NCI-H146 (cell line): ENCODE results near the gene AP4S1.
"Not testable (repeated sequence)": the region's sequence is repeated elsewhere in the genome, so short reads cannot be mapped to it uniquely, and the experiment has no call there.

Experiments
- DNase-seq: peaks from one replicate; lab custom pipeline; 2025; lab: John Stamatoyannopoulos, UW

Gene AP4S1

DNA sequence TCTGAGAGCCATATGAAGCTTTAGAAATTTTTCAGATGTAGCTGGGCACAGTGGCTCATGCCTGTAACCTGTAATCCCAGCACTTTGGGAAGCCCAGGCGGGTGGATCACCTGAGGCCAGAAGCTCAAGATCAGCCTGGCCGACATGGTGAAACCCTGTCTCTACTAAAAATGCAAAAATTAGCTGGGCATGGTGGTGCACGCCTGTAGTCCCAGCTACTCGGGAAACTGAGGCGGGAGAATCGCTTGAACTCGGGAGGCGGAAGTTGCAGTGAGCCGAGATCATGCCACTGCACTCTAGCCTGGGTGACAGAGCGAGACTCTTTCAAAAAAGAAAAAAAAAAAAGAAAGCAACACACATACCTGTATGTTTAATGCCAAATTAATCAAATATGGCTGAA, 17.4 kb downstream of the AP4S1 start:
- not testable (repeated sequence) for DNase-seq

DNA sequence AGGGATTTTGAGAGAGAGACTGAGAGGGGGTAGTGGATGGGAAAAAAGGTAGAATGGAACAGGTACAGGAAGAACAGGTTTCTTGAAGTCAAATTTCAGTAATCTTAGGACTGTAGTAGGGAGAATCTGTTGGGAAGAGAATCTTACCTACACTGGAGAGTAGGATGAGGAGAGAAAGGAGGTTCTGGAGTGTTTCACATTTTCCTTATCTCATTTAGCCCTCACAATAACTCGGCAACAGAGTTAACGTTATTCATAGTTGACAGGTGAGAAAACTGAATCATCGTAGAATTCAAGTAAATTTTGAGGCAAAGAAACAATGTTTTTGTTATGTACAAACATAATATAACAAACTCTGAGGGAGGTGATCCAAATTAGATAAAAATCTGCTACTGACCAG, 17.9 kb downstream of the AP4S1 start:
- no peak for DNase-seq

DNA sequence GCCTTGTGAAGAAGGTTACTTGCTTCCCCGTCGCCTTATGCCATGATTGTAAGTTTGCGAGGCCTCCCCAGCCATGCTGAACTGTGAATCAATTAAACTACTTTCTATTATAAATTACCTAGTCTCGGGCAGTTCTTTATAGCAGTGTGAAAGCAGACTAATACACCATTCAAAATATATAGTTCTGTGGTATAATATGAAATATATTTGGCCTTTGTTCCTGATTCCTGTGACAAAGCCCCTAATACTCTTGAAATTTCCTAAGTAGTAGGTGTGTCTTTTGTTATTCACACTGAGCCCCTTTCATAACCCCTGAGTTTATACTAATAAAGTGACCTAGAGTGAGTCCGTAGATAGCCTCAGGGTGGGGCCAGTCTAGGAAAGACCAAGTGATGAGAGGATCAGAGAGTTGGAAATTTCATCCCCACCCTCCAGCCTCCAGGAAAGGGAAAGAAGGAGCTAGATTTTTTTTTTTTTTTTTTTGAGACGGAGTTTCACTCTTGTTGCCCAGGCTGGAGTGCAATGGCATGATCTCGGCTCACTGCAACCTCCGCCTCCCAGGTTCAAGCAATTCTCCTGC, 20.1 kb downstream of the AP4S1 start:
- no peak for DNase-seq

DNA sequence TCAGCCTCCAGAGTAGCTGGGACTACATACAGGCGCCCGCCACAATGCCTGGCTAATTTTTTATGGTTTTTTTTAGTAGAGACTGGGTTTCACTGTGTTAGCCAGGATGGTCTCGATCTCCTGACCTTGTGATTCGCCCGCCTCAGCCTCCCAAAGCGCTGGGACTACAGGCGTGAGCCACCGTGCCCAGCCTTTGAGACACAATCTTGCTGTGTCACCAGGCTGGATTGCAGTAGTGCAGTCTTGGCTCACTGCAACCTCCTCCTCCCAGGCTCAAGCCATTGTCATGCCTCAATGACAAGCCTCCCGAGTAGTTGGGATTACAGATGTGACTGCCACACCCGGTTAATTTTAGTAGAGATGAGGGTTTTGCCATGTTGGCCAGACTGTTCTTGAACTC, 22.1 kb downstream of the AP4S1 start:
- no peak for DNase-seq

DNA sequence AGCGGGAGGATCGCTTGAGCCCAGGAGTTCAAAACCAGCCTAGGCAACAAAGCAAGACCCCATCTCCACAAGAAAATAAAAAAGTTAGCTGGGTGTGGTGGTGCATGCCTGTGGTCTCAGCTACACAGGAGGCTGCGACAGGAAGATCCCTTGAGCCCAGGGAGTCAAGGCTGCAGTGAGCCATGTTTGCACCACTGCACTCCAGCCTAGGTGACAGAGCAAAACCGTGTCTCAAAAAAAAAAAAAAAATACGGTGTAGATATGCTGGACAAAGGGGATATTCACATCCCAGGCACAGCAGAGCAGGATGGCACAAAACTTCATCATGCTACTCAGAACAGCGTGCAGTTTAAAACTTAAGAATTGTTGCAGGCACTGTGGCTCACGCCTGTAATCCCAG, 25.6 kb downstream of the AP4S1 start:
- DNase-seq = no peak

DNA sequence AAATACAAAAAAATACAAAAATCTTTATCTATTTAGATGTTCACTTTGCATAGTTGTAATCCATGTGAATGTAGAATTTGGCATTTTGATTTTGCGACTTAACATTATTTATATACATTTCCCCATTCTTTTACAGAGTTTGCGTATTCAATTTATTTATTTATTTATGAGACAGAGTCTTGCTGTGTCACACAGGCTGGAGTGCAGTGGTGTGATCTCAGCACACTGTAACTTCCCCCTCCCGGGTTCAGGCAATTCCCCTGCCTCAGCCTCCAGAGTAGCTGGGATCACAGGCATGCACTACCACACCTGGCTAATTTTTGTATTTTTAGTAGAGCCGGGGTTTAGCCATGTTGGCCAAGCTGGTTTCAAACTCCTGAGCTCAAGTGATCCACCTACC, 26.1 kb downstream of the AP4S1 start:
- DNase-seq = no peak

DNA sequence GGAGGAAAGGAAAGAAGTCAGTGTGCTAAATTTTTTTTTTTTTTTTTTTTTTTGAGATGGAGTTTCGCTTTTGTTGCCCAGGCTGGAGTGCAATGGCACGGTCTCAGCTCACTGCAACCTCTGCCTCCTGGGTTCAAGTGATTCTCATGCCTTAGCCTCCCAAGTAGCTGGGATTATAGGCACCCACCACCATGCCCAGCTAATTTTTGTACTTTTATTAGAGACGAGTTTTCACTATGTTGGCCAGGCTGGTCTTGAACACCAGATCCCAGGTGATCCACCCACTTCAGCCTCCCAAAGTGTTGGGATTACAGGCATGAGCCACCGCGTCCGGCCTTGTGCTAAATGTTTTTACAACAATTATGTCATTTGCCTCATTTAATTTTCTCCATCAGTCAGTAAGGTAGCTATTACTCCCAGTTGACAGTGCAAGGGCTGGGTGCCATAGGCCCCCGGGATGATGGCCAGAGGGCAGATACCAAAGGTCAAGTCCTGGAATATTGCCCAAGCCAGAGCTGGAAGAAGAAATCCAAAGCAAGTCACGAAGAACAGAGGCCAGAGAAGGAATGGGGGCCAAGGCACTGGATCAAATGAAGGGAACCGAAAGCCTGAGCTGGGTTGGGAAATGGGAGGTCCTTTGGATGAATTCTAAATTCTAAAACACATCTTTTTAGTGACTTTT, 27.6 kb downstream of the AP4S1 start:
- peak; percentile 19 for DNase-seq

DNA sequence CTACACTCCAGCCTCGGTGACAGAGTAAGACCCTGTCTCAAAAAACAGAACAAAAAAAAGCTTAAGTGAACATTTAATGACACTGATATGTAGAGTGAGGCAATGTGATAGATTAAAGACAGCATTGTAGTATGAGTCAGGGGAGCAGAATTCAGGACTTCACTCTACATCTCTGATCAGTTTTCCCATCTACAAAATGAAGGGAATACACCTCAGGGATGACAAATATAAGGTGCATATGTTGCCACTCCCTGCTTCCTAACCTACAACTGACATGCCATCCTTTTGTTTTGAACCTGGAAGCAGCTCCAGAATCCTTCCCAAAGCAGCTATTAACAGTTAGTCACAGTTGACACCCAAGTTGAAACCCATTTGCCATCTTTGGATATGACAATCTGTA, 31.6 kb downstream of the AP4S1 start:
- DNase-seq = no peak

DNA sequence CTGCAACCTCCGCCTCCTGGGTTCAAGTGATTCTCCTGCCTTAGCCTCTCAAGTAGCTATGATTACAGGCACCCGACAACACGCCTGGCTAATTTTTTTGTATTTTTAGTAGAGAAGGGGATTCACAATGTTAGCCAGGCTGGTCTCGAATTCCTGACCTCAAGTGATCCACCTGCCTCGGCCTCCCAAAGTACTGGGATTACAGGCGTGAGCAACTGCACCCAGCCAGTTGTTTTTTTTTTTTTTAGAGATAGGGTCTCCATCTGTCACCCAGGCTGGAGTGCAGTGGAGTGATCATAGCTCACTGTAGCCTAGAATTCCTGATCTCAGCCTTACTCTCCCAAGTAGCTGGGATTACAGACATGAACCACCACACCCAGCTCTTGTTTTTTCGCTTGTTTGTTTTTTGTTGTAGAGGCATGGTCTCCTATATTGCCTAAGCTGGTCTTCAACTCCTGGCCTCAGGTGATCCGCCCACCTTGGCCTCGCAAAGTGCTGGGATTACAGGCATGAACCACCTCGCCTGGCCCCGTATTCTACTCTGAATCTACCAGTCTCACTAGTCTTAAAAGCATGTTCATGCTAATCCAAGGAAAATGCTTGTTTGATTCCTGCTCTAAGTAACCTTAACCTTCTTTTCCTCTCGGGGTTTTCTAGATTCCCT, 32.4 kb downstream of the AP4S1 start:
- DNase-seq = no peak

DNA sequence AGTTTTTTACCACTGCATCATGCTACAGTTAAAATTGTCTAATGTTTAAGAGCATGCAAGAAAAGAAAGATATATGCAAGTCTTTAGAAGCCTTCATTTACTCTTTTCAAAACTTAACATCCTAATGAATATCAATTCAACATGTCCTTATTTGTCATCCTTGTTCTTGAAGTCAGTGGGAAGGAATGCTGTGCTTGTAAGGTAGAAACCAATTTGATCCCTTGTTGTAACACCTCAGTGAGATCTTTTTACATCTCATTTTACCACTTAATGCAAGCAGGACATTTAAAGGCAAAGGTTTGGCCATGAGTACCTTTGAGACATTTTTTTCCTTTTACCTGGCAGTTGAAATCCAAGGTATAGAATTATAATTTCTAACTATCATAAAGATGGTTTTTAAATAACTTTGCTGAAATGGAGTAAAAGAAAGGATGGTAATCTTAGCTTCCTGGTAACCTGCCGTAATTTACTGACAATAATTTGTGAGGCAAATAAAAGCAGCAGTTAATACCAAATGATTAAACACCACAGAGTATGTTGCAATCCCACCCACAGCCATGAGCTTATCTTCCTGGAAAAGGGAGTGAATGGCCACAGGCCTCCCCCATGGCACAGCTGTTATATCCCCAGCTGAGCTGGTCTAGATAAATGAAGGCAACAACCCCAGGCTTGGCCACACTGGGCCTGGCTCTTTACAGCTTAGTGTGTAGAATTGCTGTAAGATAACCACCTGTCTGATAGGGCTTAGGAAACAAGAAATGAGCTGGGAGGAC, 33.9 kb downstream of the AP4S1 start:
- DNase-seq = peak; percentile 16

DNA sequence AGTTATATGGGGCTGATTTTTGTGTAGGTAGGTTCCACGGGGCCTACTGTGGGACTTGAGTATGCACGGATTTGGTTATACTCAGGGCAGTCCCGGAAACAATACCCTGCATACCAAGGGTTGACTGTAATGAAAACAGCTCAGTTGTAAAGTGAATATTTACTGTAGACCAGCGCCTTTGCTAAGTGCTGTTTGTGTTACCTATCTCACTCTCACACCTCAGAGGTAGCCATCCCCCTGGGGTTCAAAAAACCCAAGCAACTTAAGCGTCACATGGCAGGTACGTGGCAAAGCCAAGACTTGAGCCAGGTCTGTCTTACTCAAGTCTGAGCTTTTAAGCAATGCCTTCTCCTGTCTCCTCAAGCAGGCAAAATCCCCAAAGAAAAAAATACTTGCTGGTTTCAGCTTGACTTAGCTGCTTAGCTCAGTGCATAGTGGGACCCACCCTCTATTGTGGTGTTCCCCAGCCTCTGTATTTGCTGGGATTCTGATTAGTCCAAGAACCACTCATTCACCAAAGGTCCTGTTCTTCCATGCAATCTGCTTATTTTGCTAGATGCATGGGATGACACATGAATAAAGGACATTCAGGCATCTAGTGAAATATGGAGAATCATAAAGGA, 34.9 kb downstream of the AP4S1 start:
- no peak for DNase-seq

DNA sequence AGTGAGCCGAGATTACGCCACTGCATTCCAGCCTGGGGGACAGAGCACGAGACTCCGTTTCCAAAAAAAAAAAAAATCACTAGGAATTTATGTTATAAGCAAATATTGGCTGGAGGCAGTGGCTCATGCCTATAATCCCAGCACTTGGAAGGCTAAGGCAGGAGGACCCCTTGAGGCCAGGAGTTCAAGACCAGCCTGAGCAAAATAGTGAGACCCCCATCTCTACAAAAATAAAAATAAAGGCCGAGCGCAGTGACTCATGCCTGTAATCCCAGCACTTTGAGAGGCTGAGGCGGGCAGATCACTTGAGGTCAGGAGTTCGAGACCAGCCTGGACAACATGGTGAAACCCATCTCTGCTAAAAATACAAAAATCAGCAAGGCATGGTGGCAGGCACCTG, 37.5 kb downstream of the AP4S1 start:
- DNase-seq = not testable (repeated sequence)

DNA sequence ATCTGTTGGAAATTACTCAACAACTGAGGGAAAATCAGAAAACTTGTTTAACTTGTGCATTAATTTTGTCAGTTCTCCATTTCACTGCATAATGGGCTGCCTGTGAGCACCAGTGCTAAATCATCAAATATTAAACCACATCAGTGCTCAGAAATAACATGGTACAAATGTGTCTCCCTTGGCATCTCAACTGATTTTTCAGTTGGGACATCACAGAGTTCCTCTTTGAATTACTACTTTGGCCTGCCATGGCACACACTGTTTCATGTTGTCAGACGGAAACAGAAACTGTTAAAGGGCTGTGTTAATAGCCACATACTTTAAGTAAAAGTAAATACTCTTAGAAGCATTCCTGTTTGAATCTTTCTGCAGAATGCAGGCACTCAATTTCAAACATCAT, 42.8 kb downstream of the AP4S1 start:
- DNase-seq = no peak

DNA sequence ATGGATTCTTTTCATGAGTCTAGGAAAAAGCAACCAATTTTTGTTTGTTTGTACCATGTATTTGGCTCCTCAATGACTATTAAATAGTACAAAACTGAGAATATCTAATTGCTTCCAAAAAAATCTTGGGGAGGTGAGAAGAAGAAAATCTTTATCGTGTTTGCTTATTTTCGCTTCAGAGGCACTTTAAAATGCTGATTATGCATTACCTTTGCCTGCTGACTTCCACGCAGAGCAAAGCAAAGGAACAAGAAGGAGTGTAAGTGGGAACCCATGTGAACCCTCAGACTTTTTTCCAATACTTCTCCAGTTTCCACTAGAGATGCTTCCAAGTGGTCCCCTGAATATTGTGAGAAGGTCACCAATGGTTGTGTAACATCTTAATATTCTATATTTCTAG, 43.9 kb downstream of the AP4S1 start:
- no peak for DNase-seq

DNA sequence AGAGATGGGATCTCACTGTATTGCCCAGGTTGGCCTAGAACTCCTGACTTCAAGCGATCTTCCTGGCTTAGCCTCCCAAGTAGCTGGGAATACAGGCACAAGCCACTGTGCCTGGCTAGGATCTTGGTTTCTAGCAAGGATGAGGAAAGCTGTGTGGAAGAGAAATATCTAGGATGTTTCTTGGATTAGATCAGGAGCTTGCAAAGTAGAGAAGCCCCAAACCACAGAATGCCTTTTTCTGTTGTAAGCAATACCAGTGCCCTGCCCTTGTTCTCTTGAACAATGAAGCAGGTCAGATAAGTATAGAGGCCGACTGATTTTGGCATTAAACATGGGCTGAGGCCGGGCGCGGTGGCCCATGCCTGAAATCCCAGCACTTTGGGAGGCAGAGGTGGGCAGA, 45.0 kb downstream of the AP4S1 start:
- no peak for DNase-seq

DNA sequence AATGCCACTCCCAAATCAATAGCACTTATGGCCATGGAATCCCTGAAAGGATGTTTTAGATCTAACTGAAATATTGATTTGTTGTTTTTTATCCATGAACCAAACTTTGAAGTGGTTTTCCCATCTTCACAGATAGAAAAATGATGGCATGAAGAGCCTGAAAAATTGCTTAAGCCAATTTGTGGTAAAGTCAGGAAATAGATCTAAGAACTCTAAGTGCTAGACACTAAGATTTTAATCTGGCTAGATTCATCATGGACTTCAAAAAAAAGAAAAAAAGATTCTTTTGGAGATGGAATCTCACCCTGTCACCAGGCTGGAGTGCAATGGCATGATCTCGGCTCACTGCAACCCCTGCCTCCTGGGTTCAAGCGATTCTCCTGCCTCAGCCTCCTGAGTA, 45.7 kb downstream of the AP4S1 start:
- DNase-seq = no peak

DNA sequence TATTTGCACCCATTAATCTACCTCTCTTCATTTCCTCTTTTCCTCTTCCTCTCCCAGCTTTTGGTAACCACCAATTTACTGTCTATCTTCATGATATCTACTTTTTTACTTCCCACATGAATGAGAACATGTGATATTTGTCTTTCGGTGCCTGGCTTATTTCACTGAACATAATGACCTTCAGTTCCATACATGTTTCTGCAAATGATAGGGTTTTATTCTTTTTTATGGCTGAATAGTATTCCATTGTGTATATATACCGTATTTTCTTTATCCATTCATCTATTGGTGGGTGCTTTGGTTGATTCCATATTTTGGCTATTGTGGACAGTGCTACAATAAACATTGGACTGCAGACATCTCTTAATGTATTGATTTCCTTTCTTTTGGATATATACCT, 49.7 kb downstream of the AP4S1 start:
- no peak for DNase-seq

DNA sequence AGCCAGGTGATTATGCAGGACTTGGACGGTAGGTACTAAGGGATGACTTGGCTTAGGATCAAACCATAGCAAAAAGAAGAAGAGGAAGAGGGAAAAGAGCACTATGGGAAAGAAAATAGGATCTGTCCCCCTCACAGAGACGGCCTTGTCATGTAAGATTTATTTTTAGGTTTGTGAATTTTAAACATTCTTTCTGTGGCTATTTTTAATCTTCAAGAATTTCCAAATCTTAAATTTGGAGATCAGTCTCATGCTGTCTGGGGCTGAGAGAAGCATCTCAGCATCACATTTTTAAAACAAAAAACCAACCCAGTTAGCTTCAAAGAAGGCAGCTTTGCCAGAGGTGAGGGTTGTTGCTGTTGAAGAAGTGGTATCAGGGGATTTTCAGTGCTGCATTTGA, 53.3 kb downstream of the AP4S1 start:
- DNase-seq = no peak

DNA sequence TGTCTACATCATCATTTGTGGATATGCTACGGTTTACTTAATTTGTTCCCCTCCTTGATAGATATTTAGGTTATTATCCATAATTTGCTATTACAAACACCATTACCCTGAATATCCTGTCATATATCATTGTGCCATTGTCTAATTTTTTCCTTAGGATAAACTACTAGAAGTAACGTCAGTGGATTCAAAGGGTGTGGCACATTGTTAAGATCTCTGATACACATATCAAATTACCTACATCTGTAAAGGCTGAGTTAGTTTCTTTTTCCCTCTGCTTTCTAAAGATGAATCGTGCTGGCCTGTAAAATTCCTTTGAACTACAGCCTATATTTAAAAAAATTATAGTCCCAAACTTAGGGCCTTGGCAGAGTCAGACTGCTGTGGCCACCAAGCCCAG, 54.6 kb downstream of the AP4S1 start:
- DNase-seq = no peak

DNA sequence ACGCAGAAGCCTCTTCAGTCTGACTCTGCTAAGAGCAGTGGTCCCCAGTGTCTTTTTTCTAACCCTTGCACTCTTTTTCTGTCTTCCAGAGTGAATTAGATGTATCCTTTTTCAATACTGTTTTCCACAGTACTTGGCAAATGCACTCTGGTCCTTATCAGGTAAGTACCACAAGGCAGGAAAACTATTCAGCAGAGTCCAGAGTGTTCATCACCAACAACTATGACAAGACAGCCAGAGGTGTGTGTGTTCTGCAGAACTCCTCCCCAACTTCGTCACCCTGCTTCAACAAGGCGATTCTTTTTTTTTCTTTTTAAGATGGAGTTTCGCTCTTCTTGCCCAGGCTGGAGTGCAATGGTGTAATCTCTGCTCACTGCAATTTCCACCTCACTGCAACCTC, 55.0 kb downstream of the AP4S1 start:
- no peak for DNase-seq

DNA sequence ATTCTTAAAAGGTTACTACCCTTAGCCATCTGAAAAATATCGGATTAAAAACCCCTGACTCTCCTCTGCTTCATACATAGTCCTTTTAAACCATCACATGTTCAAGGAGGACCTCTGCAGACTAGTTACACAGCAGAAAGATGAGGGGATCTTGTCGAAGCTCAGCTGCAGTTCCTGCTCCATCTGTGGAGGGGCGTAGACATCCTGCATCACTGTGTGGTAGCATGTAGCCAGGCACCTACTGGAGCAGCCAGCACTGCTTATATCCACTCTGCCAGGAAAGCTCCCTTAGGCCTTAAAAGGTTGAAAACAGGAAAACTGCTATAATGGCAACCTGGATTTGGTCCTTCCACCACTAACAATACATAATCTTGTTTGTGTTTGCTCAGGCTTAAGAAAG, 58.3 kb downstream of the AP4S1 start:
- no peak for DNase-seq

DNA sequence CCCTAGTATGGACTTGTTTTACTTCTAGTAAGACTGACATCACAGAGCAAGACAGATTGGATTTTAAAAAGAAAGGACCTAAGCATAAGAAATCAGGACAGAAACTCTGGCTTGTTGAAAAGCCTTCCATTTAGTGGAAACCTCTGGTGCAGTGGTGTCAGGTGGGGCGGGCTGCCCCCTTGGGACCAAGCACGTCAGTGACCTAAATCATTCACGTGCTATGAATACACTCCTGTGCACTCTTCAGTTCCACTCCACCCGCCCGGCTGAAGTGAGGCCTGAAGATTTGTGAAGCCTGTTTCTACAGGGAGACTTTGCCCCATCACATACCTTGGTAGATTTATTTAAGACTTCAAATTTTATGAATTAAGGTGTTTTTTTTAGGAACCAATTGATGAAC, 58.9 kb downstream of the AP4S1 start:
- DNase-seq = no peak

DNA sequence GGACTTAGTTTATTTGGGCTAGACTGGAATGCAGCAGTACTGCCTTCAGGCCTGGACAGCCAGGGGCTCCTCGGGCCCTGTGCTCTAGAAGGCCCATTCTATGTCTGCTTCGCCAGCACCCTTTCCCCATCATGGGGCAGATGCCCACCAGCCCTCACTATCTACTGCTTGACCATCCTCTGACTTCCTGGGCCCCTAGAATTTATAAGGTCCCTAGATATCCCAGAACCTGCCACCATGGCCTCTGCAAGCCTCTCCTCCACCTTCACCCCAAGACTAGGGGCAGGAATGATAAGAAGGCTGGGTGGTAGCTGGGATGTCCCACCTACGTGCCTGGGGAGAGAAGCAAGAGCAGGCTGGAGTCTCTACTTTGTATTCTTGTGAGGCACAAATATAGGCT, 59.6 kb downstream of the AP4S1 start:
- DNase-seq = no peak
